IgD-negative memory B cell (primary cell): Measurements from ENCODE around the gene PCSK5. TPM values are rescaled to one million over a fixed set of nuclear protein-coding genes. Genes with fewer than 3 reads are reported as not detected.
"Not testable (repeated sequence)": the region's sequence is repeated elsewhere in the genome, so short reads cannot be mapped to it uniquely, and the experiment has no call there.

Source experiments
- H3K27ac Mint-ChIP-seq, 3 donors: one replicate each; pipeline ENCODE4 v1.8.0; 2020 to 2022; ENCODE audit warnings: mild to moderate bottlenecking in 3 of 3, mixed read lengths in 3 of 3, moderate library complexity in 1 of 3
- H3K27me3 Mint-ChIP-seq: one replicate; pipeline ENCODE4 v1.8.0; 2021; ENCODE audit warnings: mixed read lengths
- H3K36me3 Mint-ChIP-seq: one replicate; pipeline ENCODE4 v1.8.0; 2020; ENCODE audit warnings: mild to moderate bottlenecking, mixed read lengths
- H3K4me1 Mint-ChIP-seq, 3 donors: one replicate each; pipeline ENCODE4 v1.8.0; 2020 to 2022; ENCODE audit warnings: mixed read lengths in 3 of 3, mild to moderate bottlenecking in 1 of 3
- H3K4me3 Mint-ChIP-seq, 4 donors: one replicate each; pipeline ENCODE4 v1.8.0; 2020 to 2022; ENCODE audit warnings: mild to moderate bottlenecking in 4 of 4, mixed read lengths in 4 of 4, moderate library complexity in 3 of 4
- H3K9me3 Mint-ChIP-seq, 3 donors: one replicate each; pipeline ENCODE4 v1.8.0; 2020 to 2021; ENCODE audit warnings: mixed read lengths in 3 of 3, mild to moderate bottlenecking in 1 of 3
- polyA plus RNA-seq: library from polyadenylated mRNA; unstranded; fragments of 300-500 nt; fragmentation: Illumina TruSeq; gene quantifications from one replicate; pipeline ENCODE4 v1.2.3, GENCODE V29; 2021

Gene PCSK5
- polyA plus RNA-seq, 1 donor from 2014 or later, result 0.18 TPM

DNA sequence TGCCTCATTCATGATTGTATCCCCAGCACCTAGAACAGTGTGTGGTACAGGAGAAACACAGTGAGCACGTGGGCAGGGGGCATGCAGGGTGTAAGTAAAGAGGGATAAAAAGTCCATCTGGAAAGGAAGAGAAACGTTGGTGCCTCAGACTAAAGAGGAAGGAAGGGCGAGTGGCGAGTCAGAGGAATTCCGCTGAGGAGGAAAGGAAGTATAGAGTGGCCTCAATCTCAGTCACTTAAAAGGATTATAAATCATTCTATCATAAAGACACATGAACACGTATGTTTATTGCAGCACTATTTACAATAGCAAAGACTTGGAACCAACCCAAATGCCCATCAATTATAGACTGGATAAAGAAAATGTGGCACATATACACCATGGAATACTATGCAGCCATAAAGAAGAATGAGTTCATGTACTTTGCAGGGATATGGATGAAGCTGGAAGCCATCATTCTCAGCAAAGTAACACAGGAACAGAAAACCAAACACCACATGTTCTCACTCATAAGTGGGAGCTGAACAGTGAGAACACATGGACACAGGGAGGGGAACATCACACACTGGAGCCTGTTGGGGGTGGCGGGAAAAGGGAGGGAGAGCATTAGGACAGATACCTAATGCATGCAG lies 10.5 kb downstream of the PCSK5 start:
- not testable (repeated sequence) for H3K36me3 Mint-ChIP-seq, H3K27me3 Mint-ChIP-seq, H3K9me3 Mint-ChIP-seq, H3K4me3 Mint-ChIP-seq, H3K4me1 Mint-ChIP-seq, H3K27ac Mint-ChIP-seq

DNA sequence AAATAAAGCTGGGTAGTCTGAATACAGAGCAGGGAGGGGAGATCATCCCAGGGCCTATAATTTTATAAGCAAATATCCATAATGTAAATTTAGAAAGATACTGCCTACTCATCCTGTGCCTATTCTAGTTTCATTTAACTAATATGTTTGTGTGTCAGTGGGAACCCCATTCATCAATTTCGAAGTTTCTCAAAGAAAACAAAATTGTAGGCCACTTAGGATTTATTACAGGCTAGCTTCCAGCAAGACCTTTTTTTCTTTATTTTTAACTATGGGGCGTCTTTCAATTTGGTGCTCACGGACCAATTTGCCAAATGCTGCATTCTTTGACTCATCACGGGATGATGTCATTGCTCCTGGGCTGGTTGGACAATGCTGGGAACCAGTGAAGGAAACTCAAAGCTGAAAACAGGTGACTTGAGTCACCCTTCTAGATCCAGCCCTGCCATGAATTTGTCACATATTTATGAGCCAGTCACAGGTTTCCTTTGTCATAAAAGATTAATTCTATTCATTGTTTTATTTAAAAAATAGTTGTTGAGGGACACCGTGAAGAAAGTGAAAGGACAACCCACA lies 13.4 kb downstream of the PCSK5 start:
- H3K27me3 Mint-ChIP-seq, result no peaks in the 10 kb centered on the region
- no peaks in the 10 kb centered on the region for H3K4me1 Mint-ChIP-seq
- H3K36me3 Mint-ChIP-seq, result no peaks in the 10 kb centered on the region
- H3K9me3 Mint-ChIP-seq, result peaks cover 0 to 12% (median 0%) of the 10 kb centered on the region in 3 donors
- H3K27ac Mint-ChIP-seq, result no peak overlapping the region
- no peak overlapping the region for H3K4me3 Mint-ChIP-seq

GRCh38 chr9:75904364-75904763 lies 13.9 kb downstream of the PCSK5 start:
- Mint-ChIP-seq H3K27me3 (no peaks in the 10 kb centered on the region), H3K4me1 (no peaks in the 10 kb centered on the region), H3K36me3 (no peaks in the 10 kb centered on the region), H3K9me3 (peaks cover 0 to 11% (median 0%) of the 10 kb centered on the region in 3 donors), H3K4me3 (no peak overlapping the region), H3K27ac (no peak overlapping the region)

DNA sequence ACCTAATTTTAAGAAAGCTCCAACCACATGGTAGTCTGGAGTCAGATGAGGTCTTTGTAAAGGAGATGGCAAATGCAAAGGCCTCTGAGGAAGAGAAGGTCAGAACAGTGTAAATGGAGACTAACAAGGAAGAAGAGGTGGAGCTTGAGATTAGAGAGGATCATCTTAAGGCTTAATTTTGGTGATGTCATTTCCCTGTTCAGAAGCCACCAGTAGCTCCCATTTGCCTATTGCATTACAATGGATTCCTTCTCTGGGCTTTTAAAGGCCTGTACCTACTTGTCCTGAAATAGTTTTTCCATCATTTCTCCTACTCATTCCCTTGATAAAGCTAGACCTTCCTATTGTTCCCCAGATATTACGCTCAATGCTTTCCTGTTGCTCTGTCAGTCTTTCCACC lies 16.1 kb downstream of the PCSK5 start:
- H3K27me3 Mint-ChIP-seq, result no peaks in the 10 kb centered on the region
- no peaks in the 10 kb centered on the region for H3K4me1 Mint-ChIP-seq
- H3K36me3 Mint-ChIP-seq, result no peaks in the 10 kb centered on the region
- no peak overlapping the region for H3K27ac Mint-ChIP-seq
- peaks cover 0 to 6% (median 0%) of the 10 kb centered on the region in 3 donors for H3K9me3 Mint-ChIP-seq
- no peak overlapping the region for H3K4me3 Mint-ChIP-seq

DNA sequence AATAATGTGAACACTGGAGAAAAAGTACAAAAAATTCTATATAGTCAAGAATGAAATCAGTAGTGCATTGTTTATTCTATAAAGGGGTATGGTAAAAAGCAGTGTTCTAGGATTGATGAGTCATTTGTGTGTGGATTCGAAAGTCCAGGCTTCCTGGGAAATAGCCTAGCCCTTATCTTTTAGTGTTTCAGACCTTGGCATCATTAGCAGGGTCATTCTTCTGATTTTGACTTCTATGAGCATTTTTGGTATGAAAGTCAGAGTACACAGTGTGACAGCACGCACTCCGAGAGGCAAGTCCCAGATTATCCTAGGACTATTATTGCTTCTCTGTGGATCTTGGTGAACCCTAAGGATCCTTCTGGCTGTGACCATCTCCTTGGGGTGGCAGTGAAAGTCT lies 16.9 kb downstream of the PCSK5 start:
- Mint-ChIP-seq H3K4me3 (no peak overlapping the region), H3K27me3 (no peaks in the 10 kb centered on the region), H3K9me3 (peaks cover 0 to 6% (median 0%) of the 10 kb centered on the region in 3 donors), H3K36me3 (peaks cover 1% of the 10 kb centered on the region), H3K4me1 (no peaks in the 10 kb centered on the region), H3K27ac (no peak overlapping the region)

DNA sequence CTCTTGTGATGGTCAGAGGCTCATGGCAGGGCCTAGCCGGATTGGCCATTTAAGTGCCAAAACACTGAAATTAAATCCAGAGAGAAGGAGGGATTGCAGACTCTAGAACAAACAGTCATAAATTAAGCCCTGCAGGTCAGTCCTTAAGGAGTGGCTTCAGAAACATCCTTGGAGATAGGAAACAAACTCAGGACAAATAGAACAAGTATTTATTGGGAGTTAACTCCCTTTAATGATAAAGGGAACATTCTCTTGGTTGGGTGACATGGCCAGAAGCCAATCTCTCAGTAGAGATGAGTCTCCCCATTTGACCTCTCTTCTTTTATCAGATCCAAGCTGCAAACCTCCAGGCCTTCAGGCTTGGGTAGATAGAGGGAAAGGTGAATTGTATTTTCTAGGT lies 17.4 kb downstream of the PCSK5 start:
- Mint-ChIP-seq H3K27ac (no peak overlapping the region), H3K4me3 (no peak overlapping the region), H3K27me3 (no peaks in the 10 kb centered on the region)

DNA sequence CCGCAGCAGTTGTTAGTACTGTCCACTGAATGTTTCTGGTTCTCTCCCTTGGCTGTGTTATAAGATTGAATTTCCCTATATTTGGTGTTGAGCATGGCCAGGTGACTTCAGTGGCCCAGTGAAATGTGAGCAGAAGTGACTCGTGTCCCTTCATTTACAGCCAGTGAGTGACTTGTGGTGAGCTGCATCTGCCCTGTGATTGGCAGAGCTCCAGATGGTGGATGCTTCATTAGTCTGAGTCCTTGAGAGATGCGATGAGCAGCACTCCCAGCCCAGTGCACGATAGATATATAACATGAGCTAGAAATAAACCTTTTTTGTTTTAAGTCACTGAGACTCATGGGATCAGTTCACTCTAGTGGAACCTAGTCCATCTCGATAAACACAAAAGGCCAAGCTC lies 19.3 kb downstream of the PCSK5 start:
- H3K27ac Mint-ChIP-seq, result no peak overlapping the region
- no peaks in the 10 kb centered on the region for H3K27me3 Mint-ChIP-seq
- H3K4me3 Mint-ChIP-seq, result no peak overlapping the region
- peaks cover 0 to 9% (median 0%) of the 10 kb centered on the region in 3 donors for H3K9me3 Mint-ChIP-seq
- peaks cover 1% of the 10 kb centered on the region for H3K36me3 Mint-ChIP-seq
- no peaks in the 10 kb centered on the region for H3K4me1 Mint-ChIP-seq

More for the DNA sequence above, 17.4 kb downstream of the PCSK5 start:
- H3K9me3 Mint-ChIP-seq, result peaks cover 0 to 9% (median 0%) of the 10 kb centered on the region in 3 donors
- H3K36me3 Mint-ChIP-seq, result peaks cover 1% of the 10 kb centered on the region
- no peaks in the 10 kb centered on the region for H3K4me1 Mint-ChIP-seq

GRCh38 chr9:75910731-75911130 lies 20.3 kb downstream of the PCSK5 start:
- no peaks in the 10 kb centered on the region for H3K4me1 Mint-ChIP-seq
- no peak overlapping the region for H3K4me3 Mint-ChIP-seq
- H3K27ac Mint-ChIP-seq, result no peak overlapping the region
- peaks cover 1% of the 10 kb centered on the region for H3K36me3 Mint-ChIP-seq
- H3K27me3 Mint-ChIP-seq, result no peaks in the 10 kb centered on the region
- peaks cover 0 to 9% (median 0%) of the 10 kb centered on the region in 3 donors for H3K9me3 Mint-ChIP-seq

- H3K27ac Mint-ChIP-seq, result no peak overlapping the region
- no peak overlapping the region for H3K4me3 Mint-ChIP-seq
- no peaks in the 10 kb centered on the region for H3K27me3 Mint-ChIP-seq
- H3K36me3 Mint-ChIP-seq, result peaks cover 1% of the 10 kb centered on the region
- H3K4me1 Mint-ChIP-seq, result no peaks in the 10 kb centered on the region
- peaks cover 0 to 9% (median 2%) of the 10 kb centered on the region in 3 donors for H3K9me3 Mint-ChIP-seq
These were observed 20.9 kb downstream of the PCSK5 start for GRCh38 chr9:75911390-75911789.

DNA sequence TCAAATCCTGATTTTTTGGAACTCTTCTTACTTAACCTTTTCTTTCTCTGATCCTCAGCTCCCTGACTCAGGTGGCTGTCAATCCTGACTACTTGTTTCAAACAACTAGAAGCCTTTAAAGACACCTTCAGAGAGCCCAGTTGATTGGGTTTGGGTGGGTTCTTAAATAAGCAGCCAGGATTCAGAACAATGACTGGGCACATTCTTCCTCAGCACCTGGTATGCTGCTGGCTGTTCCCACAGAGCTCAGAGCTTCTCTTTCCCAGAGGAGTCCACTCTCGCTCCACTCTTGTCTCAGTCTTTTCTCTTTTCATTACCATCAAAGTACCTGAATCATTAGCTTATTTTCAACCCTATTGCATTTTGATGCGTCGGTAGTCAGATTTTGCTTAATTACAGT lies 22.5 kb downstream of the PCSK5 start:
- Mint-ChIP-seq H3K27me3 (no peaks in the 10 kb centered on the region), H3K27ac (no peak overlapping the region), H3K4me1 (no peaks in the 10 kb centered on the region), H3K9me3 (peaks cover 0 to 6% (median 3%) of the 10 kb centered on the region in 3 donors), H3K4me3 (no peak overlapping the region), H3K36me3 (peaks cover 1% of the 10 kb centered on the region)

DNA sequence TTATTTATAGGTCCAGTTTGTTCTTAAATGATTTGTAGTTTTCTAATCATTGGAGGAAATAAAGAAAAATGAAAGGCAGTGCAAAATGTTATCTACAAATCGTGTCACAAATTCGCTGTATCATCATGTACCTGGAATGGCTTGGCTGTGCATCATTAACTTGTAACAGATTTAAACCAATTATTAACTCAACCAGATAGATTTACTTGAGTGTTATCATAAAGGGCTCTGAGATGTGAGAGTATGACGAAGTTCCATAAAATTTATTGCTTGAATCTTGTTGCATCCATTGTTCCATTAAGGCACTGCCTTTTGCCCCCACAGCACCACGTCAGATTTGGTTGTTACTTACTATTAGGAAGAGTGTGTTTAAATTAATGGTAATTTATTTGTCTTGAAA lies 23.5 kb downstream of the PCSK5 start:
- peaks cover 1% of the 10 kb centered on the region for H3K36me3 Mint-ChIP-seq
- no peak overlapping the region for H3K4me3 Mint-ChIP-seq
- H3K4me1 Mint-ChIP-seq, result no peaks in the 10 kb centered on the region
- H3K27ac Mint-ChIP-seq, result no peak overlapping the region
- H3K27me3 Mint-ChIP-seq, result no peaks in the 10 kb centered on the region
- peaks cover 0 to 3% (median 3%) of the 10 kb centered on the region in 3 donors for H3K9me3 Mint-ChIP-seq

DNA sequence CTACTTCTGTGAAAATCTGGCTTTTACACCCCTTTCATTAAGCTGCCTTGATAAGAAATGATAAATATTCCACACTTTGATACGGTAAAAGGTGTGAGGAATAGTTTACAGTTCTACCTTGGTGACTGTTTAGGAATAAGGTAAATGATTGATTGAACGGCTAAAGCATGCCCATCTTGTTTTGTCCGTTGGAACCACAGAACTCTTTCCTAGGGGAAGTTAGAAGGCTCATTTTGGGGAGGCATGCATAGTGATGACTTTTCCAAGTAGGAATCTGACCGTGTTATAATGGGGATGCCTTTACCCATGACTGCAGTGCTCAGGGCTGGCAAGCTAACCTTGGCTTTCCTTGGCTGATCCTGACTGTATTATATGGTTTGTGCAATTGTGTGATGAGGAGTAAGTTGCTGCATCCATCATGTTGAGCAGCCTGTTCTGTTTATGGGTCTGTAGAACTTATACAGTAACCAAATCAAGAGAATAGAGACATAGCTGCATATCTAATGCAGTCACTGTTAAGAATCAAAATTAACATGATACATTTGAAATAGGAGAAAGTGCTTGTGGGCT lies 24.5 kb downstream of the PCSK5 start:
- Mint-ChIP-seq H3K4me1 (no peaks in the 10 kb centered on the region), H3K9me3 (peaks cover 0 to 3% (median 3%) of the 10 kb centered on the region in 3 donors), H3K27me3 (no peaks in the 10 kb centered on the region), H3K4me3 (no peak overlapping the region), H3K27ac (no peak overlapping the region), H3K36me3 (peaks cover 1% of the 10 kb centered on the region)

- no peaks in the 10 kb centered on the region for H3K4me1 Mint-ChIP-seq
- H3K27ac Mint-ChIP-seq, result no peak overlapping the region
- no peaks in the 10 kb centered on the region for H3K36me3 Mint-ChIP-seq
- H3K27me3 Mint-ChIP-seq, result no peaks in the 10 kb centered on the region
- no peak overlapping the region for H3K4me3 Mint-ChIP-seq
- H3K9me3 Mint-ChIP-seq, result peaks cover 0 to 5% (median 2%) of the 10 kb centered on the region in 3 donors
These were observed 27.7 kb downstream of the PCSK5 start for GRCh38 chr9:75918154-75918553.

GRCh38 chr9:75918909-75919308 lies 28.4 kb downstream of the PCSK5 start:
- H3K27me3 Mint-ChIP-seq, result no peaks in the 10 kb centered on the region
- H3K27ac Mint-ChIP-seq, result no peak overlapping the region
- no peaks in the 10 kb centered on the region for H3K36me3 Mint-ChIP-seq
- H3K4me3 Mint-ChIP-seq, result no peak overlapping the region
- no peaks in the 10 kb centered on the region for H3K4me1 Mint-ChIP-seq
- peaks cover 2 to 10% (median 2%) of the 10 kb centered on the region in 3 donors for H3K9me3 Mint-ChIP-seq

GRCh38 chr9:75921391-75922127 lies 31.1 kb downstream of the PCSK5 start:
- Mint-ChIP-seq H3K27ac (no peak overlapping the region), H3K27me3 (peaks cover 2% of the 10 kb centered on the region)

More at GRCh38 chr9:75921391-75922127, 31.1 kb downstream of the PCSK5 start:
- H3K4me1 Mint-ChIP-seq, result no peaks in the 10 kb centered on the region
- H3K4me3 Mint-ChIP-seq, result no peak overlapping the region
- peaks cover 2 to 11% (median 2%) of the 10 kb centered on the region in 3 donors for H3K9me3 Mint-ChIP-seq
- no peaks in the 10 kb centered on the region for H3K36me3 Mint-ChIP-seq
